GM10266 (cell line): ENCODE measurements around the gene CKS2.

Experiments used
- DNase-seq: peaks from one replicate; pipeline ENCODE4 v3.0.0; 2012; ENCODE audit errors: extremely low spot score
- CTCF ChIP-seq: IDR thresholded peaks from 2 replicates; pipeline ENCODE4 v1.5.1; 2012; ENCODE audit warnings: mild to moderate bottlenecking, low read depth; ENCODE audit not compliant: control insufficient read depth, insufficient read depth; ENCODE audit errors: missing control alignments

Gene CKS2

GRCh38 chr9:89304020-89304833 is 6.8 kb upstream of the CKS2 start:
- no peak for DNase-seq
- TF ChIP-seq CTCF = no peak

- no peak for DNase-seq
- TF ChIP-seq CTCF = no peak
Measured at GRCh38 chr9:89304834-89305188, 6.2 kb upstream of the CKS2 start.

GRCh38 chr9:89305868-89306267 is 5.1 kb upstream of the CKS2 start:
- DNase-seq = no peak
- TF ChIP-seq CTCF = no peak

GRCh38 chr9:89309166-89309565 is 1.8 kb upstream of the CKS2 start:
- DNase-seq = no peak
- no peak for TF ChIP-seq CTCF

- no peak for DNase-seq
Measured at GRCh38 chr9:89309608-89310474, 1.2 kb upstream of the CKS2 start.

GRCh38 chr9:89311346-89312221 is 589 bp downstream of the CKS2 start:
- DNase-seq = no peak
- TF ChIP-seq CTCF = no peak

More at GRCh38 chr9:89309608-89310474, 1.2 kb upstream of the CKS2 start:
- TF ChIP-seq CTCF = no peak
